Pancreas (tissue), 10 donors: ENCODE measurements around the gene TMTC2. TPM values are rescaled to one million over a fixed set of nuclear protein-coding genes. Genes with fewer than 3 reads are reported as not detected.

ENCODE experiments used
- ATAC-seq, 4 donors: fragments of 200-7000 bp; cut with Tn5 transposase; one replicate each; pipeline versions ENCODE4 v1.8.0 to v1.9.1; 2020; ENCODE audit warnings: mild to moderate bottlenecking in 4 of 4, moderate library complexity in 4 of 4
- DNase-seq, 6 donors: peaks; one replicate each; pipeline ENCODE4 v3.0.0-alpha.2; 2020
- FAIRE-seq: peaks from 2 replicates; lab custom pipeline; 2012; peaks lifted over from hg19 to GRCh38; lab: Jason Lieb, UNC
- H3K27ac ChIP-seq, 4 donors: fragments of 200-600 bp; sonication (generic); 1 replicate in 3 of 4; 2 replicates in 1 of 4; pipeline versions ENCODE4 v1.5.0 to v1.8.0; 2020
- H3K27me3 ChIP-seq, 4 donors: fragments of 200-600 bp; one replicate each; pipeline ENCODE4 v1.8.0; 2021
- H3K36me3 ChIP-seq, 3 donors: fragments of 200-600 bp; sonication (generic) in 1 of 3; one replicate each; pipeline versions ENCODE4 v1.5.0 to v1.8.0; 2020 to 2021
- H3K4me1 ChIP-seq, 3 donors: fragments of 200-600 bp; one replicate each; pipeline ENCODE4 v1.8.0; 2021
- H3K4me3 ChIP-seq, 4 donors: fragments of 200-600 bp; sonication (generic) in 2 of 4; one replicate each; pipeline versions ENCODE4 v1.5.0 to v1.8.0; 2020 to 2021
- H3K9me3 ChIP-seq, 4 donors: fragments of 200-600 bp; one replicate each; pipeline ENCODE4 v1.8.0; 2021
- CTCF ChIP-seq, 4 donors: fragments of 200-600 bp; sonication (generic) in 3 of 4; IDR thresholded peaks; one replicate each; pipeline versions ENCODE4 v1.5.0 to v1.8.0; 2021; ENCODE audit warnings: antibody characterized with exemption in 4 of 4
- WGBS, 2 donors: extraction: QIAGEN DNeasy Blood & Tissue Kit; methylation state at CpG; one replicate each; pipeline ENCODE4 v1.1.7; 2013; 5-methylcytosine and 5-hydroxymethylcytosine counted together
- intact Hi-C, 3 donors: fragments of 100-400 bp; cut with DNase I; formaldehyde crosslinking; loops; one replicate each; pipeline versions ENCODE4 v1.11.1 to v1.14.2; 2022
- polyA plus RNA-seq, 2 donors: library from polyadenylated mRNA; stranded (reverse); fragments of 200-250 nt; gene quantifications; one replicate each; pipeline ENCODE4 v1.2.3, GENCODE V29; 2013
- total RNA-seq, 6 donors: library from RNA; stranded (reverse); fragmentation: NEBNext Ultra II Directional in 4 of 6; extraction: Animal tissue kit (Norgen Biotek cat#: 25700) in 4 of 6; gene quantifications; one replicate each; pipeline versions ENCODE4 v1.2.1 to v1.2.4, GENCODE V29; 2021 to 2023
- donor health status: healthy with polysubstance abuse.
- donor health status: DM: no; HTN: no; CAD: no; lungs with moderate emphysema.
- donor health status: DM: no; HTN: no; CAD: no.
- donor health status: control.
- donor health status: control.
- donor health status: Bipolar disorder and iron deficiency.
- donor health status: DM: yes; HTN: yes; CAD: no.
- donor health status: DM: no; HTN: no; CAD: no.
- donor health status: DM: no; HTN: no; CAD: no.
- donor health status: DM: yes; HTN: yes; CAD: no.

TMTC2 gene
- total and polyA plus RNA-seq, 8 donors = 5.3 to 14.4 (median 6.4) TPM

DNA sequence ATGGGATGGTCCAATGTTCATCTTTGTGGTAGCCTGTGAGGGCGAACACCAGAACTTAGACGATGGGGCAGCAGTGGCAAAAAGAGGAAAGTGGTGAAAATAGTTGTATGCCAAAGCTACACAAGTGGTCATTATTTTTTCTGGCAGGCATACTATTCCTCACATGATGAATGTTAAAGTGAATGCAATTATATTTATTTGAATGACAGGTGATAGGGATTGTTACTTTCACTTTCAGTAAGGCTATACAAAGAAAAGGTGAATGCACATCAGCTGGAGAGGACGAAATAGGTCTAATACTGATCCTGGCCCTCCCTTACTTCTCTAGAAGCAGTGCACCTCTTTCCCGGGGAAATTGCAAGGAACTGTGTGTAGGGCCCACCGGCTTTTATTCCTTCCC is 470.1 kb downstream of the TMTC2 start:
- Histone ChIP-seq H3K4me3 (no peak overlapping the region), H3K4me1 (peaks cover 3 to 8% (median 4%) of the 10 kb centered on the region in 3 donors), H3K36me3 (no peaks in the 10 kb centered on the region), H3K9me3 (no peaks in the 10 kb centered on the region), H3K27me3 (no peaks in the 10 kb centered on the region), H3K27ac (no peak overlapping the region)
- ATAC-seq = peak in 3 of 4 donors; percentile 34 to 39 (median 37)
- TF ChIP-seq CTCF (IDR thresholded peaks at IDR 0.05) = no peak
- no peak for DNase-seq
- 81 to 90% methylated on average over 5 of the region's 5 CpGs for WGBS, 2 donors
- intact Hi-C loops = no loop called here
- no peak for FAIRE-seq

DNA sequence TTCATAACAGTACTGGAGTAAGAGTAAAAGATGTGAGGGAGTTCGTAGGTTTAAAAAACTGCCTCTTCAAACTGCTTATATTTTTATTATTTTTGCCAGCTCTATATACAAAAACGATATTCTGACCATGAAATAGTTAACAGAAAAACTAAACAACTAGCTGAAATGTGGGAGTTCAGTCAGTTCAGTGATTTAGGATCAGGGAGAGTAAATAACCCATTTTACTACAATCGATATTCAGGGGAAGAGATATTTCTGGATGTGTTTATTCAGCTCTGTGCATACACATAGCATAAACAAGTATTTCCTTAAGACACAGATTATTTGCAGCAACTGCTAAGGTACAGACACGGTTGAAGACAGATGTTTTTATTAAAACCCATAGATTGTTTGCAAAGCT is 470.9 kb downstream of the TMTC2 start:
- H3K27ac ChIP-seq = no peak overlapping the region
- H3K36me3 ChIP-seq = no peaks in the 10 kb centered on the region
- intact Hi-C loops = no loop called here
- no peaks in the 10 kb centered on the region for H3K9me3 ChIP-seq
- WGBS, 2 donors = 26 to 29% methylated on average over 4 of the region's 4 CpGs
- no peak overlapping the region for H3K4me3 ChIP-seq
- DNase-seq = no peak
- FAIRE-seq = no peak
- ATAC-seq = no peak
- no peak for TF ChIP-seq CTCF (IDR thresholded peaks at IDR 0.05)
- peaks cover 3 to 8% (median 4%) of the 10 kb centered on the region in 3 donors for H3K4me1 ChIP-seq
- no peaks in the 10 kb centered on the region for H3K27me3 ChIP-seq

GRCh38 chr12:83158613-83159207 is 472.0 kb downstream of the TMTC2 start:
- WGBS, 2 donors = 88 to 91% methylated on average over 5 of the region's 5 CpGs
- ATAC-seq = no peak

GRCh38 chr12:83161456-83161855 is 474.8 kb downstream of the TMTC2 start:
- ATAC-seq (no peak), FAIRE-seq (no peak), DNase-seq (no peak)
- no peaks in the 10 kb centered on the region for H3K27me3 ChIP-seq
- peaks cover 3 to 8% (median 4%) of the 10 kb centered on the region in 3 donors for H3K4me1 ChIP-seq
- intact Hi-C loops = no loop called here
- no peak for TF ChIP-seq CTCF (IDR thresholded peaks at IDR 0.05)
- no peaks in the 10 kb centered on the region for H3K36me3 ChIP-seq
- H3K27ac ChIP-seq = no peak overlapping the region
- 86 to 91% methylated on average over 1 of the region's 1 CpG for WGBS, 2 donors
- H3K9me3 ChIP-seq = no peaks in the 10 kb centered on the region
- no peak overlapping the region for H3K4me3 ChIP-seq

More at GRCh38 chr12:83158613-83159207, 472.0 kb downstream of the TMTC2 start:
- Histone ChIP-seq H3K27me3 (no peaks in the 10 kb centered on the region), H3K27ac (no peak overlapping the region), H3K4me3 (no peak overlapping the region), H3K9me3 (no peaks in the 10 kb centered on the region), H3K36me3 (no peaks in the 10 kb centered on the region), H3K4me1 (peaks cover 3 to 8% (median 4%) of the 10 kb centered on the region in 3 donors)
- FAIRE-seq (no peak), DNase-seq (no peak)
- intact Hi-C loops = no loop called here
- no peak for TF ChIP-seq CTCF (IDR thresholded peaks at IDR 0.05)

DNA sequence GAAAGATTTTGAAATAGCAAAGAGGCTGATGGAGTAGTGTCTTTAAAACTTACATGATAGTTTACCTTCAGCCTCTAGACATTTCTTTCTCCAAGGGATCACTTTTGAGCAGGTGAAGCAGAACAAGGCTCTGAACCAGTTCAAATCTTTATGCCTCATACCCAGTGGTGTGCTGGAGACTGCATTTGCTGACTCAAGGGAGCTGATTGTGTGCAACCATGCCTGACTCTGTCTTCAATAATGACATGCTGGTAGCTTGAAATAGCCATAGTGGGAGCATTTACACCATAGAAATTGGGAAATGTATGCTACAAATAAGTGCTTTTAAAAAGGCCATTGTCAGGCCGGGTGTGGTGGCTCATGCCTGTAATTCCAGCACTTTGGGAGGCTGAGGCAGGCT is 482.0 kb downstream of the TMTC2 start:
- ATAC-seq (no peak), FAIRE-seq (no peak), DNase-seq (no peak)
- Histone ChIP-seq H3K36me3 (no peaks in the 10 kb centered on the region), H3K9me3 (no peaks in the 10 kb centered on the region), H3K27ac (no peak overlapping the region), H3K4me1 (peaks cover 0 to 4% (median 4%) of the 10 kb centered on the region in 3 donors), H3K27me3 (no peaks in the 10 kb centered on the region), H3K4me3 (no peak overlapping the region)
- WGBS, 2 donors = 72 to 85% methylated on average over 1 of the region's 1 CpG
- TF ChIP-seq CTCF (IDR thresholded peaks at IDR 0.05) = no peak
- intact Hi-C loops = no loop called here
